GM12874 (cell line): Measurements from ENCODE around the gene SEMA3D.

Experiments used
- TF ChIP-seq, protein P1 (sequence below): IDR thresholded peaks from 2 replicates; pipeline ENCODE4 v1.5.1; 2011; ENCODE audit warnings: low read depth, mild to moderate bottlenecking, control low read depth, low read length, moderate library complexity; ENCODE audit not compliant: insufficient read depth

SEMA3D gene

DNA sequence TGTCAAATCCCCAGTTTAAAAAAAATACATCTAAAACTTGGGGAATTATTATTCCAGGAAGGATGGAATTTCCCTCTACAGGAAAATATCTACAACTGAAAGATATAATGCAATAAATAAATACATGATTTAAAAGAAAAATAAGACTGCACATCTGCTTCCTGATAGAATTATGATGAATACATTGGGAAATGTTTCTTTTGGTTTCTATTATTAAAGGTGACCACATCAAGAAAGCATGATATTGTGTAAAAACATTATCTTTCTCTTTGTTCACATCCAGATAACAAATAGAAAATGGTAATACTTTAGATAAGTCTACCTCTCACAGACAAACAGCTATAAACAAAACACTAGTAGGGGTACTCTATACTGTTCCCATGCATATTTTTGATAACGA lies 19.2 kb downstream of the SEMA3D start:
- TF ChIP-seq, protein P1, sequence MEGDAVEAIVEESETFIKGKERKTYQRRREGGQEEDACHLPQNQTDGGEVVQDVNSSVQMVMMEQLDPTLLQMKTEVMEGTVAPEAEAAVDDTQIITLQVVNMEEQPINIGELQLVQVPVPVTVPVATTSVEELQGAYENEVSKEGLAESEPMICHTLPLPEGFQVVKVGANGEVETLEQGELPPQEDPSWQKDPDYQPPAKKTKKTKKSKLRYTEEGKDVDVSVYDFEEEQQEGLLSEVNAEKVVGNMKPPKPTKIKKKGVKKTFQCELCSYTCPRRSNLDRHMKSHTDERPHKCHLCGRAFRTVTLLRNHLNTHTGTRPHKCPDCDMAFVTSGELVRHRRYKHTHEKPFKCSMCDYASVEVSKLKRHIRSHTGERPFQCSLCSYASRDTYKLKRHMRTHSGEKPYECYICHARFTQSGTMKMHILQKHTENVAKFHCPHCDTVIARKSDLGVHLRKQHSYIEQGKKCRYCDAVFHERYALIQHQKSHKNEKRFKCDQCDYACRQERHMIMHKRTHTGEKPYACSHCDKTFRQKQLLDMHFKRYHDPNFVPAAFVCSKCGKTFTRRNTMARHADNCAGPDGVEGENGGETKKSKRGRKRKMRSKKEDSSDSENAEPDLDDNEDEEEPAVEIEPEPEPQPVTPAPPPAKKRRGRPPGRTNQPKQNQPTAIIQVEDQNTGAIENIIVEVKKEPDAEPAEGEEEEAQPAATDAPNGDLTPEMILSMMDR = no peak

DNA sequence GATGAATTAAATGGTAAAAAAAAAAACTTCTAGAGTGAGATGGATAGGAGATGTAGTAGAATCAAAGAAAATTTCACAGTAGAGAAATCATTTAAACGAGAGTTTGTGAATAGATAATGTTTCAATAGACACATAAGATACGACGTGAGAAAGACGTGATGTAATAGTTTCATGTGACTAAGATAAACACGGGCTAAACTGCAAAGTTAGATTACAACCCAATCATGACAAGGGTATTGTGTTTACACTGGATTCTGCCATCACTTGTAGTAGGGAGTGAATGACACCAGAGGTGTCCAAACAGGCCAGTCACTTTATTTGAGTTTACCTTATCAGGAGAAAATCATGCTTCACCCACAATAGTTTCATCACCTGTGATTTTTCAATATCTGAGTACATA lies 21.6 kb downstream of the SEMA3D start:
- TF ChIP-seq, protein P1 = no peak

DNA sequence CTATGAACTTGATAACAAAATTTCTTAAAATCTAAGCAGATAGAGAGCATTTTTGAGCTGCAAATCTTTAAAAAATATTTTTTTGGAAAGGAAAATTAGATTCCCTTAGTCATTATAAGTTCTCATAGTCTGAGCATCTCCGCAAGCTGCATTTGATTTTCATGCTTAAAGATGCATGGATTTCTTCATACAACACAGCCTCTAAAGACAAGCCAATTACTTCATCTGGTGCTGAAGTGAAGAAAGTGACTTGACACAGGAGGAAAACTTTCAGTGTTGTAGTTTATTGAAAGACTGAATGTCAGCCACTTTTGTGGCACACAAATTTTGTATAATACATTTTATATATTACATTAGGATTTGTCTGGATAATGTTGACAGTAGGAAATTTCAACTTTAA lies 22.5 kb downstream of the SEMA3D start:
- TF ChIP-seq, protein P1 = no peak

DNA sequence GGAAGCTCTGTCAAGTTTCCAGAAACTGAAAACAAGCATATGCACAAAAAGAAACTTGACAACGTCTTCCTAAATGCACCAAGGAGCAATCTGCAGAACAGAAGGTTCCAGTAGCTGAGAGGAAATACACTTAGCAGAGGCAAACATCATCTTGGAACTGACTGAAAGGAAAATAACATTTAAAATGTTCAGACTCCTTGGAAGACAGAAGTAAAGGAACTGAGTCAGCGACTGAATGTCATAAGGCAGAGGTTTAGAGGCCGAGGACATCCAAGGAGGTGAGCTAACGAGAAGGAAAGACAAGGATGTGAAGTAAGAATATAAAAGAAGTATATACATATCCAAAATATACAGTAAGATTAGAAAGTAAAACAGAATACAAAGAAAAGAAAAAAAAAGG lies 24.1 kb downstream of the SEMA3D start:
- TF ChIP-seq, protein P1 = no peak

DNA sequence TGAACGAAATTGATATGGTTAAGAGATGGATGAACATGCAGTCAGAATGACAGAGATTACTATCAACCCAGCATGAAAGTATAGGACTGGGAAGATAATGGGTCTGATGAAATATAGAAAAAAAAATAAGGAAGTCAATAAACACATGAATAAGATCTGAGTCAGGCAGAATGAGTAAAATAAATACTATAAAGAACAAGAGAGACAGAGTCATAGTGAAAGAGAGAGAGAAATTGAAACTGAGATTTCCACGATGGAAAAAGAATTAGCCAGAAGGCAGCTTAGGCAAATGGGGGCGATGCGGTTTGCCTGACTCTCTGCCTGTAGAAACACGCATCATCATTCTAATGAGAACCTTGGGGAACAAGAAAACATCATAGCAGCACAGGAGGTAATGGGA lies 26.6 kb downstream of the SEMA3D start:
- TF ChIP-seq, protein P1 = no peak

DNA sequence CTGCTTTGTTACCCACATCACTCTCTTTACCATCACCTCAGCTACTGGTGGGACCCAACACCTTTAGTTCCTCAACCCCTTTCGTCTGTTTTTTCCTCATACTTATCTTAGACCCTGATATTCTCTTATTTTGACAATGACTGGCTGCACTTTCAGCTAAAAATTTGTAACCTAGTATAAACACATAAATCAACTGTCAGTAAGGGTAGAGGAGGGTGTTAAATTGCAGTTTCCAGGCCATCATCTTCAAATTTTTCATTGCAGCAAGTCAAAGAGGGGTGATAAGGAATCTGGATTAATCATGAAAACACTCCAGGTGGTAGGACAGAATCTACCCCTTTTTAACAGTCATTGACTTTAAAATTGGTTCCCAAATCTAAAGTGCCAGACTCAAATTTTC lies 27.9 kb downstream of the SEMA3D start:
- TF ChIP-seq, protein P1 = no peak

DNA sequence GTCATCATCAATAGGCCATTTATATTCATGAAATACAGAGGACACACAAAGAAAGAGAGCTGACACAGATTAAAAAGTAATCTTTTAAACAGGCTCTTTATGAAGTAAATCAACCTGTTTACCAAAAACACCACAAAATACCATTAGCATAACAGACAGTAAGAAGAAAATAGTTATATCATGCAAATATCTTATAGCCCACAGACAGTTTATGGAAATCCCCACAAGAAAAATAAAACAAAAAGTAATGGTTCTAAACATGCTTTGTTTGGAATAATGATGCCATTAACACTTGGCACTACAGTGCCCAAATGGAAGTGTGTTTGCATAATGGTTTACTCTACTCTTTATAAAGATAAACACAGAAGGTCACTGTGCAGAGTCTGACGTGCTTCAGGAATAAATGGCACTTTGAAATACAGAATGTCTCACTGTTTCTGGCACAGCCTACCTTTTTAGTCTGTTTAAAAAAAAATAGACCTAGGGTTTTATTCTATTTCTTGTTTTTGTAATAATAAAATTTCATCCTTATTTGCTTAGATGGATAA lies 30.1 kb downstream of the SEMA3D start:
- TF ChIP-seq, protein P1 = no peak
